Measurements from ENCODE around the gene TSPAN4.

Gene TSPAN4

DNA sequence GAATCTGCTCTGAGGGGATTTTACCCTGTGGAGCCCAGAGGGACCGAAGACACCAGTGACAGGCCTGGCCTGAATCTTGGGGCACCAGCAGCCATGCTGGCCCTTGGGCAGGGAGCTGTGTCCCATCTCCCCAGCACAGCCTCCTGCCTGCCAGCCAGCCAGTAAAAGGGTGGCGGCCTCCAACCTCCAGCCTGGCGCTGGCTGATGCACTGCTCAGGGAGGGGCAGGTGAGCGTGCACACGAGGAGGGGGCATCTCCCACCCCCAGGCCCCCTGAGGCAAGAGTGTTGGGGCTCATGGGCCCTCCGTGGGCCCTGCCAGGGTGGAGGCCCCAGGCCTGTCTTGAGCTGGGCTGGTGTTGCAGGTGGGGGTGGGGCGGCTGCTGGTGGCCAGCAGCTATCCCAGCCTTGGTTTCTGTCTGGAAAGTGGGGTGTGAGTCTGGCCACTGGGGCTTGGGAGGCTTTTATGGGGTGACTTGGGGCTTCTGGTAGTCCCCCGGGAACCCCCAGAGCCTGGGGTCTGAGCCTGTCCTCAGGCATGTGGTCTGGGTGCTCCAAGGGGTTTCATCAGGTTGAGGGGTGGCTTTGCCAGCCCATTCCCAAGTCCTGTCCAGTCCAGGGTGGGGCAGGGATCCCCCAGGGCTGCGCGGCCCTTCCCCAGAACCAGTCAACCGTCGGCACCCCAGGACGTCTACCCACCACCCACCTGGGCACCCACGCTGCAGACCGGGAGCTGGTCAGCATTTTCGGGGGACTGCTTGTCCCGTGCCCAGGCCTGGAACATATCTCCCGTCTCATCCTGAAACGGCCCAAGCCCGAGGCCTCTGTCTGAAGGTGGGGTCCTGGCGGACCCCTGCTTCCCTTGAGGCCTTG, 17.8 kb downstream of the TSPAN4 start:
- Histone ChIP-seq H3K9ac (ENCODE audit: low read depth in 1 of 2, low read length in 2 of 2) (no peak overlapping the region), H3K9me3 (ENCODE audit: control insufficient read depth in 1 of 2, low read length in 2 of 2) (no peaks in the 10 kb centered on the region), H3K27ac (ENCODE audit: low read depth, low read length) (no peak overlapping the region), H3K27me3 (ENCODE audit: control insufficient read depth in 1 of 2, insufficient read depth in 2 of 2, low read length in 2 of 2) (peaks cover 11 to 22% of the 10 kb centered on the region in 2 donors), H3K4me3 (ENCODE audit: low read depth in 1 of 2, low read length in 2 of 2) (no peak overlapping the region), H3K4me1 (ENCODE audit: control insufficient read depth in 1 of 2, insufficient read depth in 2 of 2, low read length in 2 of 2) (peaks cover 0 to 16% of the 10 kb centered on the region in 2 donors), H3K36me3 (ENCODE audit: control insufficient read depth in 1 of 2, insufficient read depth in 2 of 2, low read length in 2 of 2) (no peaks in the 10 kb centered on the region)

DNA sequence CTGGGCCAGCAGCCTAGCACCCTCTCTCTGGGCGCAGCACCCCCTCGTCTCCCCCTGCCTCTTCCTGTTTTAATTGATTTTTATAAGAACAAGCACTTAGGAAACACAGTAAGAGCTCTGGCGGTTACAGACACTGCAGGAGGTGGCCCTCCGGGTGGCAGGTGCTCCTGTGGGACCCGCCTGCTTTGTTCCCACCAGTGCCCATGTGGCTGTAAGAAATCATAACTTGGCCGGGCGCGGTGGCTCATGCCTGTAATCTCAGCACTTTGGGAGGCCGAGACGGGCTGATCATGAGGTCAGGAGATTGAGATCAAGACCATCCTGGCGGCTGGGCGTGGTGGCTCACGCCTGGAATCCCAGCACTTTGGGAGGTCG, 18.4 kb downstream of the TSPAN4 start:
- no peak overlapping the region for H3K27ac ChIP-seq (ENCODE audit: low read depth, low read length)
- H3K27me3 ChIP-seq (ENCODE audit: control insufficient read depth in 1 of 2, insufficient read depth in 2 of 2, low read length in 2 of 2): peaks cover 11 to 22% of the 10 kb centered on the region in 2 donors

DNA sequence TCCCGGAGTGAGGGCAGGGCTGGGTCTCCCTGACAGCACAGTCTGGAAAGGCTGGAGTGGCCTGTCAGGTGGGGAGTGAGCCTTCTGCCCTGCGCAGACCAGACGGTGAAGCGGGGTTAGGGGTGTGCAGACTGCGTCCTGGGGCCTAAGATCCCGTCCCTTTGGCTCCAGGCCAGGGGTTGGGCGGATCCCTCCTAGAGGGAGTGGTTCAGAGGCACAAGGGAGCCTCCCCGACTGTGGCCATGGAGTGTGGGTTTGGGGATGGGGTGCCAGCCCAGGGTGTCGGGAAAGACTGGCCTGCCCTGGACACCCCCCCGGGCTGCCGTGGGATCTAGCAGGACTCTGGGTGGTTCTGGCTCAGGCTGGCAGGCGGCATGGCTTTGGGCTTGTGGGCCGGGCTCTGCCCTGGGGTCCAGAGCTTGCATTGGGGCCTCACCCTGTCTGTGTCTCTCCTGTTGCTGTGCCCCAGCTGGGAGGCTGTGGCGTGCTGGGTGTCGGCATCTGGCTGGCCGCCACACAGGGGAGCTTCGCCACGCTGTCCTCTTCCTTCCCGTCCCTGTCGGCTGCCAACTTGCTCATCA, 19.5 kb downstream of the TSPAN4 start:
- Histone ChIP-seq H3K27ac (ENCODE audit: low read depth, low read length) (no peak overlapping the region), H3K27me3 (ENCODE audit: control insufficient read depth in 1 of 2, insufficient read depth in 2 of 2, low read length in 2 of 2) (peaks cover 11 to 22% of the 10 kb centered on the region in 2 donors), H3K9ac (ENCODE audit: low read depth in 1 of 2, low read length in 2 of 2) (no peak overlapping the region), H3K9me3 (ENCODE audit: control insufficient read depth in 1 of 2, low read length in 2 of 2) (no peaks in the 10 kb centered on the region), H3K4me1 (ENCODE audit: control insufficient read depth in 1 of 2, insufficient read depth in 2 of 2, low read length in 2 of 2) (peaks cover 0 to 16% of the 10 kb centered on the region in 2 donors), H3K4me3 (ENCODE audit: low read depth in 1 of 2, low read length in 2 of 2) (no peak overlapping the region), H3K36me3 (ENCODE audit: control insufficient read depth in 1 of 2, insufficient read depth in 2 of 2, low read length in 2 of 2) (no peaks in the 10 kb centered on the region)

More for the DNA sequence above, 18.4 kb downstream of the TSPAN4 start:
- Histone ChIP-seq H3K36me3 (ENCODE audit: control insufficient read depth in 1 of 2, insufficient read depth in 2 of 2, low read length in 2 of 2) (no peaks in the 10 kb centered on the region), H3K9ac (ENCODE audit: low read depth in 1 of 2, low read length in 2 of 2) (no peak overlapping the region), H3K4me1 (ENCODE audit: control insufficient read depth in 1 of 2, insufficient read depth in 2 of 2, low read length in 2 of 2) (peaks cover 0 to 16% of the 10 kb centered on the region in 2 donors), H3K9me3 (ENCODE audit: control insufficient read depth in 1 of 2, low read length in 2 of 2) (no peaks in the 10 kb centered on the region), H3K4me3 (ENCODE audit: low read depth in 1 of 2, low read length in 2 of 2) (no peak overlapping the region)

DNA sequence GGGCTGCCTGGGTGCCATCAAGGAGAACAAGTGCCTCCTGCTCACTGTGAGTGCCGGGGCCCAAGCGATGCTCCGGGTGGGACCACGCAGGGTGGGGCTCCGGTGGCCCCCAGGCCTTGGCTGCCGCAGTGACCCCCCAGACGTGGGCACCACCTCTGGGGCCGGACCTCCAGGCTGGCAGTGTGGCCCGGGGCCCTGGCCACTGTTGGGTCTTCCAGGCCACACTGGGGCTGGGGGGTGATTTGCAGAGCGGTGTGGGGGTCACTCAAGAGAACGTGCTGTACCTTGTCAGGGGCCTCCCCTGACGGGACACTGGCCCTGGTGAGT, 20.0 kb downstream of the TSPAN4 start:
- H3K4me3 ChIP-seq (ENCODE audit: low read depth in 1 of 2, low read length in 2 of 2): no peak overlapping the region
- no peaks in the 10 kb centered on the region for H3K36me3 ChIP-seq (ENCODE audit: control insufficient read depth in 1 of 2, insufficient read depth in 2 of 2, low read length in 2 of 2)
- H3K27ac ChIP-seq (ENCODE audit: low read depth, low read length): no peak overlapping the region
- peaks cover 11 to 22% of the 10 kb centered on the region in 2 donors for H3K27me3 ChIP-seq (ENCODE audit: control insufficient read depth in 1 of 2, insufficient read depth in 2 of 2, low read length in 2 of 2)
- H3K4me1 ChIP-seq (ENCODE audit: control insufficient read depth in 1 of 2, insufficient read depth in 2 of 2, low read length in 2 of 2): peaks cover 0 to 16% of the 10 kb centered on the region in 2 donors
- no peak overlapping the region for H3K9ac ChIP-seq (ENCODE audit: low read depth in 1 of 2, low read length in 2 of 2)
- no peaks in the 10 kb centered on the region for H3K9me3 ChIP-seq (ENCODE audit: control insufficient read depth in 1 of 2, low read length in 2 of 2)

DNA sequence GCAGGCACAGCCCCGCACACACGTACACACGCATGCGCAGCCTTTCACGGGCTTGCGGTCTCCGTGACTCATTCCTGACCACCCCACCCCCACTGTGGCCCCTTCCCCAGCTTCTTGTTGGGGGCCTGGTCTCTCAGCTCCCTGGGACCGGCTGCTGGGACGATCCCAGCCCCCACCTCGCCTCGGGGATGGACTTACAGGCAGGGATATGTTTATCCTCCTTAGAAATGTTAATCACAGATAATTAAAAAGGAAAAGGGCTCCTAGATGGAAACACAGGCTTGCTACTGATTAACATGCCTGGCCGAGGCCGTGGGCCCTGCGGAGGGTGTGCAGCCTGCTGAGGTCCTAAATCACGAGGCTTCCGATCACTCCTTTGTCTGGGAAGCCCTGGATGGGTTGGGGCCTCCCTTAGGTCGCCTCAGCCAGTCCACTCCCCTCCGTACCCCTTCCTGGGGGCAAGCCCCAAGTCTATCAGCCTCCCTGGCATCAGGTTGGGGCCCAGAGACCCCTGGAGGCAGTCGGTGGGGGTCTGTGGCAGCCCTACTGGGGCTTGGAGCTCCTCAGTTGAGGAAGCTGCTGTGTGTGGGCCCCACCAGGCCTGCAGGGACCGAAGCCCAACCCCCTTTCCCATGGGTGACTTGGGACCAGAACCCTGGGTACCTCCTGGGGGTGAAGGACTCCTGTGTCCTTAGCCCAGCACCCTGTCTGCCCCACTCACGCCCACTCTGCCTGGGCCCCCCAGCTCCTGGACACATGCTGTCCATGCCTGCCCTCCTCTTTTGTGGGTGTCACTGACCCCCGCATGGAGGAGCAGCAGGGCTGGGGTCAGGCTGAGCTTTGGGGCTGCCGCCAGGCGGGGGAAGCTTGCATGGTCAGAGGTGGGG, 20.6 kb downstream of the TSPAN4 start:
- Histone ChIP-seq H3K9me3 (ENCODE audit: control insufficient read depth in 1 of 2, low read length in 2 of 2) (no peaks in the 10 kb centered on the region), H3K27ac (ENCODE audit: low read depth, low read length) (no peak overlapping the region), H3K4me3 (ENCODE audit: low read depth in 1 of 2, low read length in 2 of 2) (no peak overlapping the region), H3K4me1 (ENCODE audit: control insufficient read depth in 1 of 2, insufficient read depth in 2 of 2, low read length in 2 of 2) (peaks cover 0 to 16% of the 10 kb centered on the region in 2 donors), H3K9ac (ENCODE audit: low read depth in 1 of 2, low read length in 2 of 2) (no peak overlapping the region), H3K36me3 (ENCODE audit: control insufficient read depth in 1 of 2, insufficient read depth in 2 of 2, low read length in 2 of 2) (no peaks in the 10 kb centered on the region), H3K27me3 (ENCODE audit: control insufficient read depth in 1 of 2, insufficient read depth in 2 of 2, low read length in 2 of 2) (peaks cover 11 to 22% of the 10 kb centered on the region in 2 donors)

DNA sequence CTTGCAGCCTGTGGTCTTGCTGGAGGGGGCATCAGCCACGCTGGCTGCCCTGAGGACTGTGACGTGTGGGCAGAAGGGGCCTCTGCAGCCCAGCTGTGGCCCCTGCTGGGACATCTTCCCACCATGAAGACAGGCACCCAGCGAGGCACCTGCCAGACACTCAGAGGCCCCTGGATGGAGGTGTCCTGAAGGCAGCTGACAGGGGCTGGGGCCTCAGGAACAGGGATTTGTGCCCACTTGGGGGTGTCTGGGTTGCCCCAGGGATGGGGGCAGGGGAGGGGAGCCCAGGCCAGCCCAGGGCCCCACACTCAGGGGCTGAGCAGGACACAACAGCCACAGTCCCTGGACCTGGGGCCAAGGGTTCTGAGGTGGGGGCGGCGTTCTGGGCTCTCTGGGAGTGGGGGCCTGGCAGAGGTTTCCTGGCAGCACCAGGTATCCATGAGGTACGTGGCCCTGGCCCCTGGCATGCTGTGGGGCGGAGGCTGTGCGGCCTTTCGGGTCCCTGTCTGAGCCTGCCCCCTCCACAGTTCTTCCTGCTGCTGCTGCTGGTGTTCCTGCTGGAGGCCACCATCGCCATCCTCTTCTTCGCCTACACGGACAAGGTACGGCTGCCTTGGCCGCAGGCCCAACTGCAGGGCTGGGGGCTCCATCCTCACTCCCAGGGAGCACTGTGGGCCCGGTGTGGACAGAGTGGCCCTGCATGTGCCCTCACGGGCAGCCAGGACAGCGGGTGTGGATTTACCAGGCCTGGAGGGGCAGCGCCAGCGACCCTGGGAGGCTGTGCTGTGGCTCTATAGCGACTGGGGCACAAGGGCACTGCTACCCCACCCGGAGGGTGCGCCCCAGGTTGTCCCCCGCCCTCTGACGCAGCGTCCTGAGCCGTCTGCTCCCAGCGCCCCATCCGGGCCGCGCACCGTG, 21.5 kb downstream of the TSPAN4 start:
- no peaks in the 10 kb centered on the region for H3K9me3 ChIP-seq (ENCODE audit: control insufficient read depth in 1 of 2, low read length in 2 of 2)
- peaks cover 0 to 16% of the 10 kb centered on the region in 2 donors for H3K4me1 ChIP-seq (ENCODE audit: control insufficient read depth in 1 of 2, insufficient read depth in 2 of 2, low read length in 2 of 2)
- peaks cover 11 to 22% of the 10 kb centered on the region in 2 donors for H3K27me3 ChIP-seq (ENCODE audit: control insufficient read depth in 1 of 2, insufficient read depth in 2 of 2, low read length in 2 of 2)
- no peak overlapping the region for H3K27ac ChIP-seq (ENCODE audit: low read depth, low read length)
- no peak overlapping the region for H3K9ac ChIP-seq (ENCODE audit: low read depth in 1 of 2, low read length in 2 of 2)
- no peak overlapping the region for H3K4me3 ChIP-seq (ENCODE audit: low read depth in 1 of 2, low read length in 2 of 2)
- H3K36me3 ChIP-seq (ENCODE audit: control insufficient read depth in 1 of 2, insufficient read depth in 2 of 2, low read length in 2 of 2): no peaks in the 10 kb centered on the region

DNA sequence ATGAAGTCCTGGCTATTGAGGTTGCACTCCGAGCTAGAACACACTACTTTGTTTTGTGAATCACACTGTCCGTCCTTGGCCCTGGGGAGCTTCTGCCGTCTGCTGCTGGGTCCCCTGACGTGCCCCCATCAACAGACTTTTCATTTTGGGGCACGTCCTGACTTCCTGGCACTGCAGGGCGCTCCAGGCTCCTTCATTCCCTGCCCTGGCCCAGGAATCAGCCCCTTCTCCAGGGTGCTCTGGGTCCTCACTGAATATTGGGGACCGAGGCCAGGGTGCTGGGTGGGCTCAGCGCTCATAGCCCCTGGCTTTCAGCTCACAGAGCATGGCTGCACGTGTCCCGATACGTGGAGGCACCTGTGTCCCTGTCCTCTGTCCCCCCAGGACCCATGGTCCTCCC, 22.2 kb downstream of the TSPAN4 start:
- peaks cover 0 to 1% of the 10 kb centered on the region in 2 donors for H3K36me3 ChIP-seq (ENCODE audit: control insufficient read depth in 1 of 2, insufficient read depth in 2 of 2, low read length in 2 of 2)
- H3K9ac ChIP-seq (ENCODE audit: low read depth in 1 of 2, low read length in 2 of 2): no peak overlapping the region
- no peak overlapping the region for H3K27ac ChIP-seq (ENCODE audit: low read depth, low read length)
- H3K4me1 ChIP-seq (ENCODE audit: control insufficient read depth in 1 of 2, insufficient read depth in 2 of 2, low read length in 2 of 2): peaks cover 0 to 9% of the 10 kb centered on the region in 2 donors
- no peaks in the 10 kb centered on the region for H3K9me3 ChIP-seq (ENCODE audit: control insufficient read depth in 1 of 2, low read length in 2 of 2)
- peaks cover 11 to 20% of the 10 kb centered on the region in 2 donors for H3K27me3 ChIP-seq (ENCODE audit: control insufficient read depth in 1 of 2, insufficient read depth in 2 of 2, low read length in 2 of 2)
- no peak overlapping the region for H3K4me3 ChIP-seq (ENCODE audit: low read depth in 1 of 2, low read length in 2 of 2)

DNA sequence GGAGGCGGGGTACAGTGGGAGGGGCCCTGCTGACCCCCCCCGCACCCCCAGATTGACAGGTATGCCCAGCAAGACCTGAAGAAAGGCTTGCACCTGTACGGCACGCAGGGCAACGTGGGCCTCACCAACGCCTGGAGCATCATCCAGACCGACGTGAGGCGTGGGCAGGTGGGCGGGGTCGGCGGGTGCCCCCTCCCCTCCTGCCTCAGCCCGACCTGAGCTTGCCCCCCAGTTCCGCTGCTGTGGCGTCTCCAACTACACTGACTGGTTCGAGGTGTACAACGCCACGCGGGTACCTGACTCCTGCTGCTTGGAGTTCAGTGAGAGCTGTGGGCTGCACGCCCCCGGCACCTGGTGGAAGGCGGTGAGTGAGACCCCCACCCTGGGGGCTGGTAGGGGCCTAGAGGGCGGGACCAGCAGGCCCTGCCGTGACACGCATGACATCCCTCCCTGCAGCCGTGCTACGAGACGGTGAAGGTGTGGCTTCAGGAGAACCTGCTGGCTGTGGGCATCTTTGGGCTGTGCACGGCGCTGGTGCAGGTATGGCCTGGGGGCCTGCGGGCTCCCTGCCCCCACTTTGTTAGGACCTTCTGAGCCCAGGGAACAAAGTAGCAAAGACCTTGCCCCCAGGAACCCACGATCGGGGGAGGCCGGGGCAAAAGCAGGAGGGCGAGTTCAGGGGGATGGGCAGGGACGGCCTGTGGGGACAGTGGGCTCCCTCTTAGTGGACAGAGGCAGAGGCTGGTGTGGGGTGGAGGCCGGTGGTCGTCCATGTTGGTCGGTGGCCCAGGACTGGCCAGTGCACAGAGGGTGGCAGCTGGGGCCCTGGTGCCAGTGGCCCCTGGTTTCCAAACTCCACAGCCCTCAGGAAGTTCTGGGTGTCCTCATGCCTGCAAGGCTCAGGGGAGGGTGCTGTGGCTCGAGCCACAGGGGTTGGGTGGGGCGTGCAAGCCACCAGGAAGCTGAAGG, 23.1 kb downstream of the TSPAN4 start:
- H3K36me3 ChIP-seq (ENCODE audit: control insufficient read depth in 1 of 2, insufficient read depth in 2 of 2, low read length in 2 of 2): peaks cover 0 to 2% of the 10 kb centered on the region in 2 donors
- H3K4me3 ChIP-seq (ENCODE audit: low read depth in 1 of 2, low read length in 2 of 2): no peak overlapping the region
- H3K4me1 ChIP-seq (ENCODE audit: control insufficient read depth in 1 of 2, insufficient read depth in 2 of 2, low read length in 2 of 2): peaks cover 0 to 7% of the 10 kb centered on the region in 2 donors
- no peaks in the 10 kb centered on the region for H3K9me3 ChIP-seq (ENCODE audit: control insufficient read depth in 1 of 2, low read length in 2 of 2)
- H3K9ac ChIP-seq (ENCODE audit: low read depth in 1 of 2, low read length in 2 of 2): no peak overlapping the region
- H3K27me3 ChIP-seq (ENCODE audit: control insufficient read depth in 1 of 2, insufficient read depth in 2 of 2, low read length in 2 of 2): peaks cover 11 to 20% of the 10 kb centered on the region in 2 donors
- H3K27ac ChIP-seq (ENCODE audit: low read depth, low read length): no peak overlapping the region
